Measurements from ENCODE around the gene MSL2.

DNA sequence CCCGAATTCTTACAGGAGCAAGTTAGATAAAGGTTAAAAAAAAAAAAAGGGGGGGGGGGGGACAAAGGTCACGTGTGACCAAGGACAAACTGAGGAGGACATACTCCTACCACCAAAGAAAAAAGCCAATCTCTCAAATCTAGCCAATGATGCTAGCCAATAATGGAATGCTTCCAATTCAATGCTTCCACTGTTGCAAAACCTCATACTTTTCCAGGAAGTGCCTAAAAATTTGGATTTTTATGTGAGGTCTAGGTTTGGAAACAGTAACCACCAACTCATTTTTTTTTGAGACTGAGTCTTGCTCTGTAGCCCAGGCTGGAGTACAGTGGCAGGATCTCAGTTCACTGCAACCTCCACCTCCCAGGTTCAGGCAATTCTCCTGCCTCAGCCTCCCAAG lies 11.4 kb downstream of the MSL2 start:
- TF ChIP-seq, protein P1, sequence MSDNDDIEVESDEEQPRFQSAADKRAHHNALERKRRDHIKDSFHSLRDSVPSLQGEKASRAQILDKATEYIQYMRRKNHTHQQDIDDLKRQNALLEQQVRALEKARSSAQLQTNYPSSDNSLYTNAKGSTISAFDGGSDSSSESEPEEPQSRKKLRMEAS (IDR thresholded peaks at IDR 0.05; ENCODE audit: low read depth), result no peak
- TF ChIP-seq, protein P2, sequence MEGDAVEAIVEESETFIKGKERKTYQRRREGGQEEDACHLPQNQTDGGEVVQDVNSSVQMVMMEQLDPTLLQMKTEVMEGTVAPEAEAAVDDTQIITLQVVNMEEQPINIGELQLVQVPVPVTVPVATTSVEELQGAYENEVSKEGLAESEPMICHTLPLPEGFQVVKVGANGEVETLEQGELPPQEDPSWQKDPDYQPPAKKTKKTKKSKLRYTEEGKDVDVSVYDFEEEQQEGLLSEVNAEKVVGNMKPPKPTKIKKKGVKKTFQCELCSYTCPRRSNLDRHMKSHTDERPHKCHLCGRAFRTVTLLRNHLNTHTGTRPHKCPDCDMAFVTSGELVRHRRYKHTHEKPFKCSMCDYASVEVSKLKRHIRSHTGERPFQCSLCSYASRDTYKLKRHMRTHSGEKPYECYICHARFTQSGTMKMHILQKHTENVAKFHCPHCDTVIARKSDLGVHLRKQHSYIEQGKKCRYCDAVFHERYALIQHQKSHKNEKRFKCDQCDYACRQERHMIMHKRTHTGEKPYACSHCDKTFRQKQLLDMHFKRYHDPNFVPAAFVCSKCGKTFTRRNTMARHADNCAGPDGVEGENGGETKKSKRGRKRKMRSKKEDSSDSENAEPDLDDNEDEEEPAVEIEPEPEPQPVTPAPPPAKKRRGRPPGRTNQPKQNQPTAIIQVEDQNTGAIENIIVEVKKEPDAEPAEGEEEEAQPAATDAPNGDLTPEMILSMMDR (IDR thresholded peaks at IDR 0.05), result no peak
- TF ChIP-seq FOXM1 (IDR thresholded peaks at IDR 0.05; ENCODE audit: low read depth), result no peak
- no peak for TF ChIP-seq NFIC (IDR thresholded peaks at IDR 0.05; ENCODE audit: borderline replicate concordance)
- TF ChIP-seq CHD2 (IDR thresholded peaks at IDR 0.05; ENCODE audit: low read length, partially characterized antibody), result no peak
- TF ChIP-seq, protein P3, sequence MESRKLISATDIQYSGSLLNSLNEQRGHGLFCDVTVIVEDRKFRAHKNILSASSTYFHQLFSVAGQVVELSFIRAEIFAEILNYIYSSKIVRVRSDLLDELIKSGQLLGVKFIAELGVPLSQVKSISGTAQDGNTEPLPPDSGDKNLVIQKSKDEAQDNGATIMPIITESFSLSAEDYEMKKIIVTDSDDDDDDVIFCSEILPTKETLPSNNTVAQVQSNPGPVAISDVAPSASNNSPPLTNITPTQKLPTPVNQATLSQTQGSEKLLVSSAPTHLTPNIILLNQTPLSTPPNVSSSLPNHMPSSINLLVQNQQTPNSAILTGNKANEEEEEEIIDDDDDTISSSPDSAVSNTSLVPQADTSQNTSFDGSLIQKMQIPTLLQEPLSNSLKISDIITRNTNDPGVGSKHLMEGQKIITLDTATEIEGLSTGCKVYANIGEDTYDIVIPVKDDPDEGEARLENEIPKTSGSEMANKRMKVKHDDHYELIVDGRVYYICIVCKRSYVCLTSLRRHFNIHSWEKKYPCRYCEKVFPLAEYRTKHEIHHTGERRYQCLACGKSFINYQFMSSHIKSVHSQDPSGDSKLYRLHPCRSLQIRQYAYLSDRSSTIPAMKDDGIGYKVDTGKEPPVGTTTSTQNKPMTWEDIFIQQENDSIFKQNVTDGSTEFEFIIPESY (IDR thresholded peaks at IDR 0.05; ENCODE audit: borderline replicate concordance, low read depth), result no peak
- no peak for TF ChIP-seq SIN3A (IDR thresholded peaks at IDR 0.05; ENCODE audit: borderline replicate concordance, low read depth, low read length)
